Body of pancreas (tissue), 4 donors: ENCODE measurements around the gene KRT20.

Source experiments
- POLR2A ChIP-seq, 3 donors: fragments of 450-650 bp; IDR thresholded peaks; one replicate each; pipeline ENCODE4 v1.6.1; 2016; ENCODE audit warnings: antibody characterized with exemption in 3 of 3, mild to moderate bottlenecking in 2 of 3
- TF ChIP-seq, protein P1 (sequence below), 7 experiments: fragments of 450-650 bp in 4 of 7; fragments of 200-600 bp in 3 of 7; sonication (generic) in 3 of 7; IDR thresholded peaks; one replicate each; pipeline ENCODE4 v1.5.1; 2016 to 2019; ENCODE audit warnings: antibody characterized with exemption in 7 of 7

- TF ChIP-seq, protein P1, sequence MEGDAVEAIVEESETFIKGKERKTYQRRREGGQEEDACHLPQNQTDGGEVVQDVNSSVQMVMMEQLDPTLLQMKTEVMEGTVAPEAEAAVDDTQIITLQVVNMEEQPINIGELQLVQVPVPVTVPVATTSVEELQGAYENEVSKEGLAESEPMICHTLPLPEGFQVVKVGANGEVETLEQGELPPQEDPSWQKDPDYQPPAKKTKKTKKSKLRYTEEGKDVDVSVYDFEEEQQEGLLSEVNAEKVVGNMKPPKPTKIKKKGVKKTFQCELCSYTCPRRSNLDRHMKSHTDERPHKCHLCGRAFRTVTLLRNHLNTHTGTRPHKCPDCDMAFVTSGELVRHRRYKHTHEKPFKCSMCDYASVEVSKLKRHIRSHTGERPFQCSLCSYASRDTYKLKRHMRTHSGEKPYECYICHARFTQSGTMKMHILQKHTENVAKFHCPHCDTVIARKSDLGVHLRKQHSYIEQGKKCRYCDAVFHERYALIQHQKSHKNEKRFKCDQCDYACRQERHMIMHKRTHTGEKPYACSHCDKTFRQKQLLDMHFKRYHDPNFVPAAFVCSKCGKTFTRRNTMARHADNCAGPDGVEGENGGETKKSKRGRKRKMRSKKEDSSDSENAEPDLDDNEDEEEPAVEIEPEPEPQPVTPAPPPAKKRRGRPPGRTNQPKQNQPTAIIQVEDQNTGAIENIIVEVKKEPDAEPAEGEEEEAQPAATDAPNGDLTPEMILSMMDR (IDR thresholded peaks at IDR 0.05) = no peak
- no peak for TF ChIP-seq POLR2A (IDR thresholded peaks at IDR 0.05)
Measured at GRCh38 chr17:40888196-40888720, 3.2 kb upstream of the KRT20 start.
